ENCODE measurements around the gene MCUB. TPM values are rescaled to one million over a fixed set of nuclear protein-coding genes. Genes with fewer than 3 reads are reported as not detected.
"Not testable (repeated sequence)": the region's sequence is repeated elsewhere in the genome, so short reads cannot be mapped to it uniquely, and the experiment has no call there.

MCUB gene
- total RNA-seq, 1 donor from 2014 or later = 7.2 TPM

GRCh38 chr4:109554971-109555370, 5.1 kb upstream of the MCUB start:
- no peak overlapping the region for H3K4me3 Mint-ChIP-seq (ENCODE audit: unreplicated experiment)
- H3K36me3 Mint-ChIP-seq (ENCODE audit: low read depth) = peaks cover 2% of the 10 kb centered on the region
- no peak for TF ChIP-seq CTCF (IDR thresholded peaks at IDR 0.05)
- H3K27me3 Mint-ChIP-seq (ENCODE audit: low read depth) = no peaks in the 10 kb centered on the region
- no peak for DNase-seq (ENCODE audit: low spot score)
- H3K27ac Mint-ChIP-seq (ENCODE audit: unreplicated experiment) = no peak overlapping the region
- H3K4me1 Mint-ChIP-seq (ENCODE audit: low read depth) = no peaks in the 10 kb centered on the region
- H3K9me3 Mint-ChIP-seq (ENCODE audit: low read depth) = no peaks in the 10 kb centered on the region

- no peak overlapping the region for H3K4me3 Mint-ChIP-seq (ENCODE audit: unreplicated experiment)
- no peaks in the 10 kb centered on the region for H3K27me3 Mint-ChIP-seq (ENCODE audit: low read depth)
- H3K9me3 Mint-ChIP-seq (ENCODE audit: low read depth) = no peaks in the 10 kb centered on the region
- no peak for TF ChIP-seq CTCF (IDR thresholded peaks at IDR 0.05)
- peaks cover 2% of the 10 kb centered on the region for H3K36me3 Mint-ChIP-seq (ENCODE audit: low read depth)
- H3K4me1 Mint-ChIP-seq (ENCODE audit: low read depth) = peaks cover 10% of the 10 kb centered on the region
- DNase-seq (ENCODE audit: low spot score) = no peak
- no peak overlapping the region for H3K27ac Mint-ChIP-seq (ENCODE audit: unreplicated experiment)
Measured at GRCh38 chr4:109557433-109557832, 2.6 kb upstream of the MCUB start.

GRCh38 chr4:109558095-109558494, 2.0 kb upstream of the MCUB start:
- DNase-seq (ENCODE audit: low spot score); H3K4me3 Mint-ChIP-seq (ENCODE audit: unreplicated experiment); H3K27me3 Mint-ChIP-seq (ENCODE audit: low read depth); H3K9me3 Mint-ChIP-seq (ENCODE audit: low read depth); H3K4me1 Mint-ChIP-seq (ENCODE audit: low read depth); H3K27ac Mint-ChIP-seq (ENCODE audit: unreplicated experiment); H3K36me3 Mint-ChIP-seq (ENCODE audit: low read depth): not testable (repeated sequence)

- DNase-seq (ENCODE audit: low spot score) = no peak
- H3K4me3 Mint-ChIP-seq (ENCODE audit: unreplicated experiment) = peak overlapping the region; percentile 78
- H3K9me3 Mint-ChIP-seq (ENCODE audit: low read depth) = no peaks in the 10 kb centered on the region
- peaks cover 2% of the 10 kb centered on the region for H3K36me3 Mint-ChIP-seq (ENCODE audit: low read depth)
- H3K27me3 Mint-ChIP-seq (ENCODE audit: low read depth) = no peaks in the 10 kb centered on the region
- peak overlapping the region; percentile 80 for H3K27ac Mint-ChIP-seq (ENCODE audit: unreplicated experiment)
- H3K4me1 Mint-ChIP-seq (ENCODE audit: low read depth) = peaks cover 10% of the 10 kb centered on the region
- TF ChIP-seq CTCF (IDR thresholded peaks at IDR 0.05) = no peak
Measured at GRCh38 chr4:109559625-109559982, 442 bp upstream of the MCUB start.

- Mint-ChIP-seq H3K27me3 (ENCODE audit: low read depth) (no peaks in the 10 kb centered on the region), H3K4me1 (ENCODE audit: low read depth) (peaks cover 10% of the 10 kb centered on the region), H3K36me3 (ENCODE audit: low read depth) (peaks cover 1% of the 10 kb centered on the region), H3K27ac (ENCODE audit: unreplicated experiment) (peak overlapping the region; percentile 91), H3K9me3 (ENCODE audit: low read depth) (no peaks in the 10 kb centered on the region), H3K4me3 (ENCODE audit: unreplicated experiment) (peak overlapping the region; percentile 80)
- DNase-seq (ENCODE audit: low spot score) = no peak
- TF ChIP-seq CTCF (IDR thresholded peaks at IDR 0.05) = no peak
Measured at GRCh38 chr4:109560687-109561461, 828 bp downstream of the MCUB start.
